Trophoblast cell (in vitro differentiated cells and primary cell): ENCODE data around the gene TMX4.

ENCODE experiments used
- DNase-seq, 2 donors: peaks; one replicate each; pipeline ENCODE4 v3.0.0-alpha.2; 2016
- H2AFZ ChIP-seq: 2 replicates; pipeline ENCODE4 v1.6.1; 2013; ENCODE audit warnings: low read length, moderate library complexity, mild to moderate bottlenecking; ENCODE audit not compliant: insufficient read depth, poor library complexity
- H2AK5ac ChIP-seq: 2 replicates; pipeline ENCODE4 v1.6.1; 2013; ENCODE audit warnings: mild to moderate bottlenecking, low read length
- H2BK120ac ChIP-seq: 2 replicates; pipeline ENCODE4 v1.6.1; 2013; ENCODE audit warnings: low read length, mild to moderate bottlenecking, moderate library complexity; ENCODE audit not compliant: insufficient read depth, poor library complexity
- H2BK12ac ChIP-seq: 2 replicates; pipeline ENCODE4 v1.6.1; 2013; ENCODE audit warnings: mild to moderate bottlenecking, low read length, moderate library complexity
- H2BK5ac ChIP-seq: 2 replicates; pipeline ENCODE4 v1.6.1; 2013; ENCODE audit warnings: low read length, low read depth, moderate library complexity, mild to moderate bottlenecking; ENCODE audit not compliant: poor library complexity
- H3K14ac ChIP-seq: 2 replicates; pipeline ENCODE4 v1.6.1; 2013; ENCODE audit warnings: mild to moderate bottlenecking, low read length
- H3K18ac ChIP-seq: 2 replicates; pipeline ENCODE4 v1.6.1; 2013; ENCODE audit warnings: mild to moderate bottlenecking, low read length
- H3K23ac ChIP-seq: 2 replicates; pipeline ENCODE4 v1.6.1; 2013; ENCODE audit warnings: low read length
- H3K27ac ChIP-seq: 2 replicates; pipeline ENCODE4 v1.5.1; 2013; ENCODE audit warnings: low read depth, mild to moderate bottlenecking, inconsistent platforms, low read length, moderate library complexity
- H3K27me3 ChIP-seq: 2 replicates; pipeline ENCODE4 v1.6.1; 2013; ENCODE audit warnings: inconsistent platforms, mild to moderate bottlenecking, low read length, moderate library complexity; ENCODE audit not compliant: insufficient read depth
- H3K36me3 ChIP-seq, 2 experiments: 1 replicate in 1 of 2; 2 replicates in 1 of 2; pipeline ENCODE4 v1.6.1; 2013; ENCODE audit warnings: low read length in 2 of 2, mild to moderate bottlenecking in 2 of 2, moderate library complexity in 1 of 2; ENCODE audit not compliant: insufficient read depth in 2 of 2, control insufficient read depth in 1 of 2
- H3K4ac ChIP-seq: 2 replicates; pipeline ENCODE4 v1.6.1; 2013; ENCODE audit warnings: low read depth, mild to moderate bottlenecking, low read length, moderate library complexity
- H3K4me1 ChIP-seq, 2 experiments: 1 replicate in 1 of 2; 2 replicates in 1 of 2; pipeline ENCODE4 v1.6.1; 2013; ENCODE audit warnings: low read length in 2 of 2, mild to moderate bottlenecking in 2 of 2, moderate library complexity in 1 of 2; ENCODE audit not compliant: insufficient read depth in 2 of 2, control insufficient read depth in 1 of 2
- H3K4me2 ChIP-seq: 2 replicates; pipeline ENCODE4 v1.6.1; 2013; ENCODE audit warnings: inconsistent platforms, mild to moderate bottlenecking, low read length, moderate library complexity
- H3K4me3 ChIP-seq: 2 replicates; pipeline ENCODE4 v1.5.1; 2013; ENCODE audit warnings: mild to moderate bottlenecking, low read depth, low read length, inconsistent platforms
- H3K79me1 ChIP-seq: one replicate; pipeline ENCODE4 v1.6.1; 2013; ENCODE audit warnings: low read length
- H3K79me2 ChIP-seq: 2 replicates; pipeline ENCODE4 v1.6.1; 2013; ENCODE audit warnings: low read length, mild to moderate bottlenecking; ENCODE audit not compliant: control insufficient read depth, insufficient read depth, poor library complexity
- H3K9ac ChIP-seq: 2 replicates; pipeline ENCODE4 v1.6.1; 2013; ENCODE audit warnings: mild to moderate bottlenecking, low read length
- H3K9me3 ChIP-seq: 2 replicates; pipeline ENCODE4 v1.6.1; 2013; ENCODE audit warnings: low read depth, mild to moderate bottlenecking, control low read depth, inconsistent platforms, low read length; ENCODE audit not compliant: insufficient read depth
- H4K12ac ChIP-seq: 2 replicates; pipeline ENCODE4 v1.6.1; 2013; ENCODE audit warnings: low read depth, mild to moderate bottlenecking, low read length, moderate library complexity
- H4K8ac ChIP-seq: 2 replicates; pipeline ENCODE4 v1.6.1; 2013; ENCODE audit warnings: low read depth, mild to moderate bottlenecking, low read length, moderate library complexity
- H4K91ac ChIP-seq: one replicate; pipeline ENCODE4 v1.6.1; 2013; ENCODE audit warnings: low read depth, mild to moderate bottlenecking, low read length, moderate library complexity
- WGBS: extraction: QIAGEN DNeasy Blood & Tissue Kit; methylation state at CpG from one replicate; pipeline ENCODE4 v1.1.7; 2013; ENCODE audit warnings: missing lambda C conversion rate; ENCODE audit not compliant: insufficient read length, insufficient coverage; ENCODE audit errors: extremely low coverage; 5-methylcytosine and 5-hydroxymethylcytosine counted together

TMX4 gene

DNA sequence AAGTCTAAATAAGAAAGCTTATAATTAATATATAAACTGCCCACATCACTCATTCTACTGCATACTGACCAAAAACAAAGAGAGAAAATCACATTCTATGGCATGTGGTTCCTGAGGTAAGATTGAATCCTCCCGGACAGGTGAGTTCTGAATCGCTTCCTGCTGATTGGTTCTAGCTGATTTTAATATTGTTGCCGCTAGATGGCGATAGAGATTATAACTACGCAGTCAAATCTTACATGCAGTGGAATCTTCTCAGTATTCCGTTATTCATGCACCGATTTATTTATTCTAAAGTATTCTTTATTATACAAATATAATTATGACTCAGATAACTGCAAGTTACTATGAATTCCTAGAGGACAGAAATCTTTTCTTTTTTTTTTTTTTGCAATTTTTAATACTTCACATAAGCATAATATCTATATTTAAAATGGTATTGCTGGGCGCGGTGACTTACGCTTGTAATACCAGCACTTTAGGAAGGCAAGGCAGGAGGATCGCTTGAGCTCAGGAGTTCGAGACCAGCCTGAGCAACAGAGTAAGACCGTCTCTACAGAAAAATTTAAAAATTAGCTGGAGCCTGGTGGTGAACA is 24.2 kb upstream of the TMX4 start:
- Histone ChIP-seq H3K4ac (no peak overlapping the region), H4K12ac (no peak overlapping the region), H3K27ac (no peak overlapping the region), H3K27me3 (no peaks in the 10 kb centered on the region), H3K79me1 (no peaks in the 10 kb centered on the region), H3K79me2 (no peaks in the 10 kb centered on the region), H3K4me3 (no peak overlapping the region), H3K23ac (no peak overlapping the region), H3K4me2 (no peak overlapping the region), H2AFZ (no peak overlapping the region), H4K91ac (no peak overlapping the region), H2AK5ac (no peak overlapping the region), H4K8ac (no peak overlapping the region), H3K4me1 (no peaks in the 10 kb centered on the region), H3K18ac (no peak overlapping the region), H3K36me3 (no peaks in the 10 kb centered on the region), H3K14ac (no peak overlapping the region), H2BK120ac (no peak overlapping the region), H2BK12ac (no peak overlapping the region), H2BK5ac (no peak overlapping the region), H3K9ac (no peak overlapping the region), H3K9me3 (no peaks in the 10 kb centered on the region)
- peak; percentile 28 to 85 for DNase-seq
- WGBS = no CpG with 5 or more reads among the region's 13 CpGs

DNA sequence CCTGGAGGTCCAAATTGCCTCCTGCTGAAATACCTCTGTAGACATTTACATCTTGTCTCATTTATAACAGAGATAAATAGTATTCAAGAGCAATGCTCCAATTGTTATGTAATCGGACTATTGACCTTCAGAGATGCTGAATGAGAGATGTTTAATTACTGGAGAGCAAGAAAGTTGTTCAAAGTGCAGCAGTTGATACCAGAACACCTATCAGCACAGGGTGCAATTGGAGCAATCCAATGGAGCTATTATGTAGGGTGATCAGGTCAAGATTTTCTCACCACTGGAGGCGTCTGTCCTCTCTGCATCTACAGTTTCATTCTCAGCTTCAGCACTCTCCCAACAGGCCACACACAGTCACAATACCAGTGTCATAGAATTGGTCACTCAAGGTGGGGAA is 19.5 kb upstream of the TMX4 start:
- Histone ChIP-seq H2BK12ac (no peak overlapping the region), H3K4ac (no peak overlapping the region), H3K79me1 (no peaks in the 10 kb centered on the region), H4K12ac (no peak overlapping the region), H3K9me3 (no peaks in the 10 kb centered on the region), H3K23ac (no peak overlapping the region), H4K8ac (no peak overlapping the region), H3K36me3 (no peaks in the 10 kb centered on the region), H3K9ac (peak overlapping the region; percentile 46), H3K4me2 (no peak overlapping the region), H3K4me1 (no peaks in the 10 kb centered on the region), H3K14ac (no peak overlapping the region), H3K27me3 (no peaks in the 10 kb centered on the region), H3K4me3 (no peak overlapping the region), H2BK120ac (no peak overlapping the region), H4K91ac (no peak overlapping the region), H3K27ac (no peak overlapping the region), H3K18ac (no peak overlapping the region), H2AFZ (no peak overlapping the region), H2BK5ac (no peak overlapping the region), H3K79me2 (no peaks in the 10 kb centered on the region), H2AK5ac (no peak overlapping the region)
- no peak for DNase-seq
- no CpG with 5 or more reads among the region's 2 CpGs for WGBS

DNA sequence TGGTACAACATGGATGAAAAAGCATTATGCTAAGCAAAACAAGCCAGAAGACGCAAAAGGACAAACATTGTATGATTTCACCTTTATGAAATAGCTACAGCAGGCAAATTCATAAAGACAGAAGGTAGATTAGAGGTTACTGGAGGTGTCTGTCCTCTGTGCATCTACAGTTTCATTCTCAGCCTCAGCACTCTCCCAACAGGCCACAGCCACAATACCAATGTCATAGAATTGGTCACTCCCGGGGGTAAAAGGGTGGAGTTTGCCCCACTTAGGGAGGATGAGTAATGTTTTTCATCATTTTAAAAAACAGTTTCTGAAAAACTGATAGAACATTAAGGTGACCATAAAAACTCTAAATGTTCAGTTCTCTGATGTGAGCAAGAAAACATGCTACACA is 17.2 kb upstream of the TMX4 start:
- Histone ChIP-seq H3K27me3 (no peaks in the 10 kb centered on the region), H3K18ac (no peak overlapping the region), H4K91ac (no peak overlapping the region), H3K23ac (no peak overlapping the region), H3K4me1 (no peaks in the 10 kb centered on the region), H4K12ac (no peak overlapping the region), H3K79me2 (no peaks in the 10 kb centered on the region), H2BK120ac (no peak overlapping the region), H2AK5ac (no peak overlapping the region), H2AFZ (no peak overlapping the region), H2BK12ac (no peak overlapping the region), H3K4me2 (no peak overlapping the region), H3K79me1 (no peaks in the 10 kb centered on the region), H3K14ac (no peak overlapping the region), H3K9me3 (no peaks in the 10 kb centered on the region), H4K8ac (no peak overlapping the region), H3K9ac (no peak overlapping the region), H2BK5ac (no peak overlapping the region), H3K4me3 (no peak overlapping the region), H3K36me3 (no peaks in the 10 kb centered on the region), H3K4ac (no peak overlapping the region), H3K27ac (no peak overlapping the region)
- no peak for DNase-seq
- WGBS = no CpG with 5 or more reads among the region's 2 CpGs

DNA sequence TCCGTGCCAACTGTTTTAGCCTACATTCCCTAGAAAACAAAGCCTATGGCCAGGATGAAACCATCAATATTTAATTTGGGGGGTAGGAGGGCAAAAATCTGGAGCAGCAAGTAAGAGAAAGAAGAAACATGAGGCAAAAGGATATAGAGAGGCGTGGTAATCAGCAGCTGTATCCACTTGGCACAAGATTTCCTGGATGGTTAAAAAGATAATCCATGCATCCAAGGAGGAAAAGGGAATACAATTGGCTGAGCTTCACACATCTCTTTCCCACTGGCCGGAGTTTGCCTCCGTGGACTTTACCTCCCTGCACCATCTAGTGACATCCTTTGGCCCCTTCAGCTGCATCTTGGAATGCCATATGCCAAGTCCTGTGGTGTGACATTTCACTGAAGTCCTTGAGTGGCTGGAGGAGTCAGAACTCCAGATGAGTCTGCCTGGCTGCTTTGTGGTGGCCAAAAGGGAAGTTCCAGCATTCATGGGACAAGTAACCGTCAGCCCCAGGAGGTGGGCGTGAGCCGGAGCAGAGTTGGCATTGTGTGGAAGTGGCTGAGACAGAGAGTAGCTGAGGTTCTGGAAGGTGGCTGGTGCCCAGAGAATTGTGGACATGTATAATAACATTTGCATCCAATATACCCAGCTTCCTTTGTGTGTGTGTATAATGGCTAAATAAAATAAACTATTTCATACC is 13.7 kb upstream of the TMX4 start:
- no peak overlapping the region for H2BK5ac ChIP-seq
- no peaks in the 10 kb centered on the region for H3K79me1 ChIP-seq
- H3K36me3 ChIP-seq = no peaks in the 10 kb centered on the region
- no peak overlapping the region for H2AK5ac ChIP-seq
- no peak overlapping the region for H3K9ac ChIP-seq
- no peak overlapping the region for H4K8ac ChIP-seq
- no peak overlapping the region for H2BK12ac ChIP-seq
- WGBS = no CpG with 5 or more reads among the region's 7 CpGs
- no peak overlapping the region for H3K18ac ChIP-seq
- H4K12ac ChIP-seq = no peak overlapping the region
- no peak overlapping the region for H3K14ac ChIP-seq
- no peak overlapping the region for H3K27ac ChIP-seq
- H3K4me2 ChIP-seq = no peak overlapping the region
- no peak for DNase-seq
- no peak overlapping the region for H3K23ac ChIP-seq
- H2AFZ ChIP-seq = no peak overlapping the region
- H3K9me3 ChIP-seq = no peaks in the 10 kb centered on the region
- H3K4ac ChIP-seq = no peak overlapping the region
- no peak overlapping the region for H4K91ac ChIP-seq
- H3K79me2 ChIP-seq = no peaks in the 10 kb centered on the region
- no peaks in the 10 kb centered on the region for H3K27me3 ChIP-seq
- H3K4me3 ChIP-seq = no peak overlapping the region
- no peaks in the 10 kb centered on the region for H3K4me1 ChIP-seq
- no peak overlapping the region for H2BK120ac ChIP-seq
